GM20431 (cell line): ENCODE data around the gene ZNF414.
"Not testable (repeated sequence)": the region's sequence is repeated elsewhere in the genome, so short reads cannot be mapped to it uniquely, and the experiment has no call there.

Experiments used
- in situ Hi-C: fragments of 300-500 bp; cut with MseI, MboI; formaldehyde crosslinking; loops from one replicate; pipeline ENCODE4 v1.15.0; 2020; ENCODE audit warnings: low sequenced_read_pairs; ENCODE audit not compliant: unreplicated experiment

ZNF414 gene, protein sequence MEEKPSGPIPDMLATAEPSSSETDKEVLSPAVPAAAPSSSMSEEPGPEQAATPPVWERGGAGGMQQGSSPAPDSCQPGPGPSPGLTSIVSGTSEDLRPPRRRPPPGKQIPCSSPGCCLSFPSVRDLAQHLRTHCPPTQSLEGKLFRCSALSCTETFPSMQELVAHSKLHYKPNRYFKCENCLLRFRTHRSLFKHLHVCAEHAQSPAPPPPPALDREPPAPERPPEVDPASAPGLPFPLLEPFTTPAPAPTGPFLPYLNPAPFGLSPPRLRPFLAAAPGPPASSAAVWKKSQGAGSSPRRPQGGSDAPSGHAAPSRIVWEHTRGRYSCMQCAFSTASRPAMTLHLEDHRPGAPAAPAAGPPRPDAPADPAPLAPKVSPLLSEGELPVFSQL

DNA sequence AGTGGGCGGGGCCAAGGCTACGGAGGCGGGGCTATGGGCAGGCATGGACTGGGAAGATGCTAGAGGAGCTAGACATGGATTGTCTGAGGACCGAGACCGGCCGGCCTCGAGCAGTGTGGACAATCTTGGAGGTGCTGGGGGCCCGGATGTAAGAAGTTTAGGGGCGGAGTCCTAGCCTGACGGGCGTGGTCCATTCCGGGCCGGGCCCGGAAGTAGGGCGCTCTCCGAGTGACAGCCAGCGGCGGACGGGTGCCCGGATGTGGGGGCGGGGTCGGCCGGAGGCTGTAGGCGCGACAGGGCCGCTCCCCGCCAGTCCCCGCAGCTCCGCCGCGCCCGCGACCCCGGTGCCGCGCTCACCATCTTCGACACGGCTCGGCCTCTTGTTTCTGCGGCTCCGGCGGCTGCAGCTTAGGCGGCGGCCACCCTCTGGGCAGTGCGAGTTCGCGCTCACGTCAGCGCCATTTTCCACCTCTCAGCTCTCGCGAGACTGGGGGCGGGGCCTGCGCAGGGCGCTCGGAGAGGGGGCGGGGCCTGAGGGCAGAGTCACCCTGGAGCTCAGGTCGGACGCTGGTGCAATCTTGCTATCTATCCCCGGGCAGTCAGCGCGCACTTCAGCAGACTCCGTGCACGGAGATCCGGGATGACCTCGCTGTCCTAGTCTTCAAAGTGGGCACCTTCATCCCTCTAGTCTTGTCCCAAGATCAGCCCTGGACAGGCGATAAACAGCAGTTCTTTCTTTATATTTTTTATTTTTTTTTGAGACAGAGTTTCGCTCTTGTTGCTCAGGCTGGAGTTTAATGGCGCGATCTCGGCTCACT, at the start of gene ZNF414:
Gene ZNF414 (minus strand): TSS at position 481 of the 818 bp plus-strand sequence. CDS start 121 bp downstream, at position 360.
- in situ Hi-C loops = no loop called here

DNA sequence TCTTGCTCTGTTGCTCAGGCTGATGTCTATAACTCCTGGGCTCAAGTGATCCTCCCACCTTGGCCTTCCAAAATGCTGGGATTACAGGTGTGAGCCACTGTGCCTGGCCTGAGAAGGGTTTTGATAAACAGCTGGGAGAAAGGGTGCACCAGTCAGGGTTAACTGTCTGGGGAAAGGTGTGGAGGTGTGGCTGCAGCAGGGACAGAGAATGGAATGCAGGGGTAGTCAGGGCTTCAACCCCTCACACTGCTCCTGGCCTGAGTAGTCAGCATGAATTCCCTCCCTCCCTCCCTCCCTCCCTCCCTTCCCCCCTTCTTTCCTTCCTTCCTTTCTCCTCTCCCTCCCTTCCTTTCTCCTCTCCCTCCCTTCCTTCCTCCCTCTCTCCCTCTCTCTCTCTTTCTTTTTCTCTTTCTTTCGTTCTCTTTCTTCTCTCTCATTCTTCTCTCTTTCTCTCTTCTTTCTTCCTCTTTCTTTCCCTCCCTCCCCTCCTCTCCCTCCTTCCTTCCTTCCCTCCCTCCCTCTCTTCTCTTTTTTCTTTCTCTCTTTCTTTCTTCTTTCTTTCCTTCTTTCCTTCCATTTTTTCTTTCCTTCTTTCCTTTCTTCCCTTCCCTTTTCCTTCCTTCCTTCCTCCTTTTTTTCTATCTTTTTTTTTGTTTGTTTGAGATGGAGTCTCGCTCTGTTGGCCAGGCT, 47.3 kb upstream of the ZNF414 start:
- in situ Hi-C loops = no loop called here

DNA sequence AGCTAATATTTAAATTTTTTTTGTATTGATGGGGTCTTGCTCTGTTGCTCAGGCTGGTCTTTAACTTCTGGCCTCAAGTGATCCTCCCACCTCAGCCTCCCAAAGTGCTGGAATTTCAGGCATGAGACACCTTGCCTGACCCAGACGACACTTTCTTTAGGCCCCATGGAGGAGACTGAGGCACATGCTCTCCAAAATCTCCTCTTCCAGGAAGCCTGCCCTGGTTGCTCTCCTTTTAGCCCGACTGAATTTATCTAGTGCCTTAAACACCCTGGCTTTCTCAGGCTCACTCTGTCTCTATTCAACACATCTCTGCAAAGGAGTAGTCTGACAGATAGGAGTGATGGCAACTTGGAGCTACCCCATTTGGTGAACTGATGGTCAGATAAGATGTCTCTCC, 44.4 kb upstream of the ZNF414 start:
- in situ Hi-C loops = no loop called here

DNA sequence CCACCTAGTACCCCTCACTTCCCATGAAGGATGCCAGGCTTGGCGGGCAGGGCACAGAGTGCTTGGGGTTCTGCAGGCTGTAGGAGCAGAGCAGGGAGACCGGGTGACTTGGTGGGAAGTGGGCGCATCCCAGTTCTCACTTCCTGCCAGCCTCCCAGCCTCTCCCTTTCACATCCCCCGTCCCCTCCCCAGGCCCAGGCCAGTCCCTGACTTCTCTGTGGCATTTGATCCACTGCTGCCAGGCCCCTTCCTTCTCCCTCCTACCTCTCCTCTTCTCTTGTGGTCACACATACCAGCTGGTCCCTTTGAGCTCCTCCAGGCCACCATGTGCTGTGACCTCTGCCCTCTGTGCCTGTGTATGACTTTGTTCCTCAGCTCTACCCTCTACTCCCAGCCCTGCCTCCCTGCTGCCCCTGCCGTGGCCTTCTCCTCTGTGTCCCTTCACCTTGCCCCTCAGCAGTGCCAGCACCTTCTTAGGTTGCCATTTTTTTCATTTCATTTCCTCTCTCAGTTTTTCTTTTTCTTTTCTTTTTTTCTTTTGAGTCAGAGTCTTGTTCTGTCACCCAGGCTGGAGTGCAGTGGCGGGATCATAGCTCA, 43.8 kb upstream of the ZNF414 start:
- in situ Hi-C loops = no loop called here

DNA sequence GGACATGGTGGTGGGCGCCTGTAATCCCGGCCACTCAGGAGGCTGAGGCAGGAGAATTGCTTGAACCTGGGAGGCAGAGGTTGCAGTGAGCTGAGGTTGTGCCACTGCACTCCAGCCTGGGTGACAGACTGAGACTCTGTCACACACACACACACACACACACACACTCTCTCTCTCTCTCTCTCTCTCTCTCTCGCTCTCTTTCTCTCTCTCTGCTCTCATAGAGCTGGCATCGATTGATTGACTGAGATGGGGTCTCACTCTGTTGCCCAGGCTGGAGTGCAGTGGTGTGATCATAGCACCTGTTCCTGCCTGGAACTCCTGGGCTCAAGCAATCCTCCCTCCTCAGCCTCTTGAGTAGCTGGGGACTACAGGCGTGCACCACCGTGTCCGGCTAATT, 39.8 kb upstream of the ZNF414 start:
- in situ Hi-C loops = not testable (repeated sequence)

DNA sequence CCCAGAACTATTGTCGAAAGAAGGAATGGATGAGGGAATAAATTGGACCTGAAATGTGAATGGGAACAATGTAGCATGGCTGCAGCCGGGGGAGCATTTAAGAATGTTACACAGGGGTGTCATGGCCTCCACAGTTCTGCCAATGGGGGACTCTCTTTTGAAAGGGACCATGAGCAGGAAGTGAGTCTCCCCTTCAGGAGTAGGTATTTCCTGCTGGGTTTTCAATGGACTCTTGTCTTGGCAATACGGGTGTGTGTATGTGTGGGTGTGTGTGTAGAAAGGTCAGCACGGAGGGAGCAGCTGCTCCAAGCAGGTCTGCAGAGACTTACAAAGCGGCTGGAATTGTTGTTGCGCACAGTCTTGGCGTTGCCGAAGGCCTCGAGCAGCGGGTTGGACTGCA, 38.8 kb upstream of the ZNF414 start:
- in situ Hi-C loops = no loop called here

DNA sequence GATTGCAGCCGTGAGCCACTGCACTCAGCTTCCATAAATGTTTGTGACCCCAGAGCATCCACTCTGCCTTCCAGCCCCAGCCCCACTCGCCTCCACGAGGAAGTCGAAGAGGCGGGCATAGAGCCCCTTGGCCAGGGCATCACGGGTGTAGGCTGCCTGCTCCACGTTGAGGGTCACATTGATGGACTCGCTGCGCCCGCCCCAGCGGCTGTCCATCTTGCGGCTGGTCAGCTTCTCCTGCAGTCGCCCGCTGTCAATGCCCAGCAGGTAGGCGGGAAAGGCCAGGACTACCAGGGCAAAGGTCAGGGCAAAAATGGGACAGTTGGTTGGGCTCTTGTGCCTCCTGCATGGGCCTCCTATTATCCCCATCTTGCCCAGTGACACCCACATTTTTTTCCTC, 36.1 kb upstream of the ZNF414 start:
- in situ Hi-C loops = no loop called here

DNA sequence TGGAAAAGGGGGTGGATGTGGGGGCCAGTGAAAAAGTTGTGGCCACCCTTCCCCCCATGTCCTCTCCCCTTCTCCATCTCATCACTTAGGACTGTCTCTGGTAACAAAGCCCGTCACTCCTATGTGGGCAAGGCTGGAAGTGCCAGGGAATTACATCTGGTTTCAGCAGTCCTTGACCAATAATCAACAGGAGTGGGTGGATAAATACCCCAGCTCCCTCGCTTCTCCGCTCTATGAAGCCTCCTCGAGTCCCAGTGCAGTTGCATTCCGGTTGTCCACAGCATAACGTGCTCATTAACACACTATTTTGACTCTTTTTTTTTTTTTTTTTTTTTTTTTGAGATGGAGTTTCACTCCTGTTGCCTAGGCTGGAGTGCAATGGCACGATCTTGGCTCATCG, 31.8 kb upstream of the ZNF414 start:
- in situ Hi-C loops = no loop called here

DNA sequence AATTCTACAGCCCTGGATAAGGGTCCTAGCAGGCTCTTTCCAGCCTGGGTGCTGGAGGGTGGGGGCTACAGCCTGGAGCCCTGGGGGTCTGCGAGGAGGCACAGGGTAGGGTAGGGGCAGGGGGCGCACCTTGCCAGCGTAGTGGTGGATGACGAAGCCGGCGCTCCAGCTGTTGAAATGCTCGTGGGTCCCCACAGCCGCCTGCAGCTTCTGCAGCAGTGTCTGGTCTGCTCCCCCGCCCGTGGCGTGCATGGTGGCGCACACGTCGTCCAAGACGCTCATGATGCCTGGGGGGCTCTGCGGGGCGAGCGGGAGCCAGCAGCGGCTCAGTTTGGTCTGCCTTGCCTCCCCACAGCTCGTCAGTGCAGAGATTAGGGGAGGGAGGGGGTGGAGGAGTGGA, 30.2 kb upstream of the ZNF414 start:
- in situ Hi-C loops = no loop called here

DNA sequence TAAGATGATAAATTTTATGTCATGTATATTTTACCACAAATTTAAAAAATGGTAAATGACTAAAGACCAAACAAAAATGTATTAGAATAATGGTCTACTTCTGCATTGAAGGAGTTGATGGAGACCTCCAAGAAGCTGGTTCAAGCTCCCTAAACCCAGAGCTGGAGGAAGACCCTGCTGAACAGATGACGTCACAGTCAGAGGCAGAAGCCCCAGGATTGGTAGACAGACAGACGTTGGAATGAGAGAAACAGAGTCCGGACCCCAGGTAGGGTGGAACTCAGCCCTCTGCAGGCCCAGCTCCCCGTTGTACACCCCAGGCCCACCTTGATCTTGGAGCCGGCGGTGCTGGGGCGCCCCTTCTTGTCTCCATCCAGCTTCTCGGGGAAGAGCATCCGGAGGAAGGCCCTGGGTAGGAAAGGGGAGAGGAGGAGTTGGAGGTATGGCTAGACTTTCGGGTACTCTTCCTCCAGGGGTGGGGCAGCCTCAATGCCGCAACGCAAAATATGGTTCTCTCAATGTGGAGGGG, 25.7 kb upstream of the ZNF414 start:
- in situ Hi-C loops = no loop called here

DNA sequence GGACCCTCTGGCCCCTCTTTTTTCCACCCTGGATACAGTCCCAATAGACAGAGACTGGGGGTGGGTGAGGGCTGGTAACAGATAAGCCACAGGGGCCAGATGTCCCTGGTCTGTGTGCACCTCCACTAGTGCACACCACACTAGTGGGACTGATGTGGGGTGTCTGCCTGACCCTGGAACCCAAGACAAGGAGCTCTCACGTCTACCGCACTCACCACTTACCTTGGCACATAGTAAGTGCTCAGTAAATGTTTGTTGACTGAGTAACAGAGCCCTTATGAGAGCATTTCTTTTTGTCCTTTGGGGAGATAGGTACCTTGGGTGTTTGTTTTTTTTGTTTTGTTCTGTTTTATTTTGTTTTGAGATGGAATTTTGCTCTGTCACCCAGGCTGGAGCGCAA, 23.1 kb upstream of the ZNF414 start:
- in situ Hi-C loops = no loop called here

DNA sequence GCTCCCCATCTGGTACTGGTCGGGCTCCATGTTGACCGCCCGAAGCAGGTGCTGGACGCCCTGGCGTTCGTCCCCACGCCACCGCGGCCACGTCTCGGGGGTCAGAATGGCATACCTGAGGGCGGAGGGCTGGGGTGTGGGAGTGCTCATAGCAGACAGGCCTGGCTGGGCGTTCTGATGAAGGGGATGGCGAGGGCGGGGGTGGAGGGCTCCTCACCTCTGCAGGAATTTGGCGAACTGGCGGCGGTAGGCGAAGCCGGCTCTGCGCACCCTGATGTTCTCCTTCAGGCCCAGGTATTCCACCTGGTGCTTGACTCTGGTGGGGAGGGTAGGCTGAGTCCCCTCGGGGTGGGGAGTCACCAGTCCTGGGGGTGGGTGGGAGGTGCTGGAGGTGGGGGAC, 22.3 kb upstream of the ZNF414 start:
- in situ Hi-C loops = no loop called here

DNA sequence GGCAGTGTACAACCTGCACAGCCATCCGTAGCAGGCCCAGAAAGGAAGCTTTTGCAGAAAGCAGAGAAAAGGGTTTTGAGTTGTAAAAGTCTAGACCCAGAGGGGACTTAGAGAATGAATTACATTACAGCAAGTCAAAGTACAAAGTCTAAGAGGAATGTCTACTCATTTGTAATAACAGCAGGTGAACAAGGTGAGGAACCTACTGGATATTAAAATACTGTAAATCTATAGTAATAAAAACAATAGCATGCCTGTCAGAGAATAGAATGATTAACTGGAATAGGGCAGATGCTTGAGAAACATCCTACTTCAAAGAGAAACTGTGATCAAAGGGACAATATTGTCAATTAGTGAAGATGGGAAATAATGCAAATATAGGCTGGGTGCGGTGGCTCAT, 18.3 kb upstream of the ZNF414 start:
- in situ Hi-C loops = no loop called here

DNA sequence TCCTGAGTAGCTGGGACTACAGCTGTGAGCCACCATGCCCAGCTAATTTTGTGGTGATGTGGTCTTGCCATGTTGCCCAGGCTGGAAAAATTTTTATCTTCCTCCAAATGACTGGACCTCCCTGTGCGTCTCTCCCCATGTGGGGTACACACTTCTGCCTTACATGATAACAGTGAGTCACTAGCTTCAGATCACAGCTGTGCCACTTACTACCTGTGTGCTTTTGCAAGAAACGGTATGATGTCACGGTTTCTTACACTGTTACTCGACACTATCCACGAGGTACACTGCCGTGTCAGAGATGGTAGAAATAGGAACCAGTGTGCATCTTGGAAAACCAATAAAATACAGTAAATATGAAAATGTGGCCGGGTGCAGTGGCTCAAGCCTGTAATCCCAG, 17.5 kb upstream of the ZNF414 start:
- in situ Hi-C loops = no loop called here

DNA sequence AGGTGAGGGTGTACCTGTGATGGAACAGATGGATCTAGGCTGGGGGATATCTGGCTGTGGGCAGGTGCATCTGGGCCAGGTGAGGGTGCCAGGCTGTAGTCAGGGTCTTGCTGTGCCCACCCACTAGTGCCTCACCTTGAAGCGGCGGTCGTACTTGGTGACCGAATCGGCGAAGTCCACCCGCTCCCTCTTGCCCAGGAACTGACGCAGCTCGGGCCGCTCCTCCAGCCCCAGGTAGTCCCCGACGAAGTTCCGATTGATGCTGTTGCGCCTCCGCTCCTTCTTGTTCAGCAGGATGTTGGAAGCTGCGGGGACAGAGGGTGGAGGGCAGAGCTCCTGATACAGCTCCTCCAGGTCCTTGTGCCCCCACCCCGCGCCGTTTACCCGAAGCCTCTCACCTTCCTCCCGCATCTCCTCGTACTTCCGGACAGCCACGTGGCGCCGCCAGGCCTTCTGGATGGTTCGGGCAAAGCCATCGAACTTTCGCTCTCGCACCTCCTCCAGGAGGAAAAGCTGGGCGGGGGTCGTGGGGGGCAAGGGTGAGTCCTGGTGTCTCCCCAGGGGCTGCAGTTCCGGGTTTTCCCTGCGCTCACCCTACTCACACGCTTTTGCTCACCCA, 16.2 kb upstream of the ZNF414 start:
- in situ Hi-C loops = no loop called here

DNA sequence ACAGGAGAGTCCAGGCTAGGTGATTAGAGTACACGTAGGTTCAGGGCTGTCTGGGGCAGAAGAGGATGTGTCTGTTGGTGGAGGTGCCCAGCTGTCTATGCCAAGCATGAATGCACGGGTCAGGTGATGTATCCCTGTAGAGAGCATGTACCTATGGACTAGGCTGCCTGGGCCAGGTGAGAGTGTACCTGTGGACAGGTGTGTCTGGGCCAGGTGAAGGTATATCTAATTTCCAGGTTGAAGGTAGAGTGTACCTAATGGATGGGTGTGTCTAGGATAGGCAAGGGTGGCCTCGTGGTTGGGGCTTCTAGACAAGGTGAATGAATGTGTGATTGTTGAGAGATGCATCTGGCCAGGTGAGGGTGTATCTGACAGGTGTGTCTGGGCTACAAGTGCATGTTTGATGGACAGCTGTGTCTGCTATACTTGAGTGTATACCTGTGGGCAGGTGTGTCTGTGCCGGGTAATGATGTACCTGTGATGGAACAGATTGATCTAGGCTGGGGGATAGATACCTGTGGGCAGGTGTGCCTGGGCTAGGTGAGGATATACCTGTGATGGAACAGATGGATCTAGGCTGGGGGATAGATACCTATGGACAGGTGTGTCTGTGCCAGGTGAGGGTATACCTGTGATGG, 15.5 kb upstream of the ZNF414 start:
- in situ Hi-C loops = no loop called here

DNA sequence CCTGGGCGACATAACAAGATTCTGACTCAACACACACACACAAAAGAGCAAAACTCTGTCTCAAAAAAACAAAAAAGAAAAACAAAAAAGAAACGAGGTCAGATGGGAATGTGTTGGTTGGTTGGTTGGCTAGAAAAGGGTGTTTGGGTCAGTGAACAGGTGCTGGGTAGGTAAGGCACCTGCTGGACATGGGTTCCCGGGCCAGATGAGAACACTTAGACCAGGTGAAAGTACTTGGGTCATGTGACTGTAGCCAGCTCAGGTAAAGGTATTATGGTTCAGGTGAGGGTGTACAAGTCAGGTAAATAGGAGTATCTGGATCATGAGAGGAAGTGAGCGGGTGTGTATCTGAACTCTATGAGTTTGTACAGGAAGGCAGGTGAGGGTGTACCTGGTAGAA, 14.5 kb upstream of the ZNF414 start:
- in situ Hi-C loops = no loop called here

DNA sequence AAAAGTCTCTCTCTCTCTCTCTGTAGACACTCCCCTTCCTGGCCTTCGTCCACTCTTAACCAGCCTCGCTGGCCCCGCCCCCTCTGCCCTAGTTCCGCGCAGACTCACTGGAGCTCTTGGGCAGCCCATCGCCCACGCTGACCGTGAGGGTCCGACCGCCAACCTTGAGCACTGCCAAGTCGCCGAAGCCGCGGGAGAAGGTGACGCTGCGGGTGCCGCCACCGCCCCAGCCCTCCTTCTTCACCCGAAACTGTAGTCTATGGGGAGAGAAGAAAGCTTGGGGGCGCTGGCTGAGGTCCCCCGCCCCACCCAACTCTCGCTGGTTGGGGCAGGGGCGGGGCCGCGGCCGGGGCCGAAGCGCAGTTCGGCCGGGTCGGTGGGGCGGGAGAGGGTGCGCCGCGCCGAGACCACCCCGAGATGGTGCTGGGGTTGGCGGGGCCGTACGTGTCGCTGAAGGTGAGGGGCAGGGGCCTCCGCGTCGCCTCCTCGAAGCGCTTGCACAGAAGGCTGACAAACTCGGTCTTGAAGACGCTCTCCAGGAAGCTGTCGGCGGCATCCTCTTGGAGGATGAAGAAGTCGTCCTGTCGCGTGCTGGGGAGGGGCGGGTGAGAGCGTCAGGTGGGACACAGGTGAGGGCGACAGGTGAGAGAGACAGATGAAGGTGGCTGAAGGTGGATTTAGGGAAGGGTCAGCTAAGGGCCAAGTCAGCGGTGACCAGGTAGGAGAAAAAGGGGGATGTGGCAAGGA, 12.6 kb upstream of the ZNF414 start:
- in situ Hi-C loops = no loop called here

DNA sequence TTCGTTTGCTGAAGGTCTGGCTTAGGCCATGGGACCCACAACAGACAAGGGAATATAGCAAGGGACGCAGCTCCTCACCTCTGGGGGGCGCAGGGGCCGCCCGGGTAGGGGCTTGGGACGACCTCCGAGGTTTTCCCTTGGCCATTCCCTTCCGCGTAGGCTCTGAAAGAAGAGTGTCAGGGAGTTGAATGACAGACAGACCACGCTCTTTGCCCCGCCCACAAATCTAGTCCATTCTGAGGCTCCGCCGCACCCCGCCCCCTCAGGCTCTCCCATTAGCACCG, 11.4 kb upstream of the ZNF414 start:
- in situ Hi-C loops = no loop called here
